NCI-H1436 treated with DMSO at 0.1 percent for 48 hours (cell line): ENCODE data around the gene CBFA2T3.

Source experiments
- DNase-seq: peaks from one replicate; lab custom pipeline; 2025; lab: John Stamatoyannopoulos, UW

CBFA2T3 gene

DNA sequence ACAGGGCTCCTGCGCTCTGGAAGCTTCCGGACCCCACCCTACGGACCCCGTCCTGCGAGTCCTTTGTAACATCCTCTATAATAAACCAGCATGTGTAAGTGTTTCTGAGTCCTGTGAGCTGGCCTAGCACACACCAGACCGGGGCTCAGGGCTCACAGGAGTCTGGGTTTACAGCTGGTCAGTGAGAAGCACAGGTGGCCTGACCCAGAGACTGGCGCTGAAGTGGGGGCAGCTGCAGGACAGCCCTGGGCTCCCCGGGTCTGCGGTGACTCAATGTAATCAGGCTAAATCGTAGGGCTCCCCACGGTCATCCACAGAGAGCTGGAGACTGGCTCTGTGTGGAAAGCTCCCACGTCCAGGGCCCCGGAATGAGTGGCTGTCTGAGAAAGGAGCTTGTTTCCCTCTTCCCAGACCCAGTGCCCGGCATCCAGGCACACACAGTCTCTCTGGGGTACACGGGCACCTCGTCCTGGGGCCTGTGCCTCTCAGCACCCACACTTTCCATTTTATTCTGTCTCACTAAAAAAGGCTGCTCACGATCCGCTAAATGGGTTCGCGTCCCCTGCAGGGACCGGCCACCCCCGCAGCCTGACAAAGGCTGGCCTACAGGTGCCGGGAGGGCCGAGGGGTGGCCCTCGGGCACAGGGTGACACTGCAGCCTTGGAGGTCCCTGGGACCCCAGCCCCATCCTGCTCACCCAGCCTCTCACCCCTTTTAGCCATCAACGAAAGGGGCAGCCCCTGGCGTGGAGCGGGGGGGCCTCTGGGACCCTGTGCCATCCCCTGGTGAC, 18.9 kb upstream of the CBFA2T3 start:
- no peak for DNase-seq

DNA sequence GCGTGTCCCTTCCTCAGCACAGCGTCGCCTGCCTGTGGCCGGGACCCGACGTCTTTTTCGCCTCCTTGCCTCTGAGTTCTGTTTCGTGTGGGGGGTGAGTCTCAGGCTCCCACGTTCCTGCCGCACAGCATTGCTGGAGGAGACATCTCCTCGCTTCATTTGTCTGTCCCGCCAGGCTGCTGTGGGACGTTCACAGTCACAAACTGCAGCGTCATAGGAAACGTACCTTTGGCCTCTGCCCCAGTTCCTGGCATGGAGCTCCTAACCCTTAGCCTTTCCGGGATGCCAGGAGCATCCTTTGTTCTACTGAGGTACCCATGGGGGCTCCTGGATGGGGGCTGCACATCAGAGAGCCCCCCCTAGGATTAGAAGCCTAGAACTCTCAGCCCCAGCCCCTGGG, 18.2 kb upstream of the CBFA2T3 start:
- no peak for DNase-seq

DNA sequence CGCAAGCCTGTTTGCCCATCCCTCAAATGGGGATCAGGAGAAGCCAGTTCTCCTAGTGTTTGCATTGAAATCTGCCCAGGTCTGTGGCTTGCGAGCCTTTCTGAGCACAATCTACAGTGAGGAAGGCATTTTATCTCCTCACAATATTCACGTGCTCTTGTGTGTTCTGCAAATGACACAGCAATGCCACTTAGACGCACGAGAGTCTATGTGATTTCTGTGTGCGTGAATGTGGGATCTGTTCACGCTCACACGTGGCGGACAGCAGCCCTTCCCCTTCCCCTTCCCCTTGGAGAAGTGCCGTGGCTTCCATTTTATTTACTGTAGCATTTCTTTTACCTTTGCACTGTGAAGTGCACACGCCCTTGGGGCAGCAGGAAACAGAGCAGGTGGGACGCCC, 17.7 kb upstream of the CBFA2T3 start:
- DNase-seq: no peak

DNA sequence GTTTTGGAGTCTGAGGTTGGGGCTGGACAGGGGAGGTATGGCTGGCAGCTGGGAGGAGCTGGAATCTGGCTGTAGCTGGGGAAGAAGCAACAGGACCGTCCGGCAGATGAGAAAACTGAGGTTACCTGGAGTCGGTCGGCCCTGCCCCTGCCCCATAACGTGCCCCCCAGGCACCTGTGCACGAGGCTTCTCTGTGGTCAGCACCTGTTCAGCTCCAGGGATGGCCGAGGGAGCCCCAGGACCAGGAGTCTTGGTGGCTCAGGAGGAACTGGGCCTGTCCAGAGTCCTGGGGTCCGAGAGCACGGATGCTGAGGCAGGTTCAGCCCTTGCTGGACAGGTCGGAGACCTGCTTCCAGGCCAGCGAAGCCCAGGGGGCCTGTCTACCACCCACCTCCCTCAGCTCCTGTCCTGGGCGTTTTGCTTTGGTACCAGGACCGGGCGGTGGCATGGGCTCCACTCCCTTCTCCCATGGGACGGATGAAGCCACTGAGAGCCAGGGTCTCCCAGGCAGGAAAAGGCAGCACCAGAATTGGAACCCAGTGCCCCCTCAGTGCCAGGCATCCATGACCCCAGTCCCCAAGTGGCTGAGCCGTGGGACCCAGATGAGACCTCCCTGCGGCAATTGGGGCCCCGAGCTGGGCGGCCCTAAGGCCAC, 17.1 kb upstream of the CBFA2T3 start:
- DNase-seq: no peak

DNA sequence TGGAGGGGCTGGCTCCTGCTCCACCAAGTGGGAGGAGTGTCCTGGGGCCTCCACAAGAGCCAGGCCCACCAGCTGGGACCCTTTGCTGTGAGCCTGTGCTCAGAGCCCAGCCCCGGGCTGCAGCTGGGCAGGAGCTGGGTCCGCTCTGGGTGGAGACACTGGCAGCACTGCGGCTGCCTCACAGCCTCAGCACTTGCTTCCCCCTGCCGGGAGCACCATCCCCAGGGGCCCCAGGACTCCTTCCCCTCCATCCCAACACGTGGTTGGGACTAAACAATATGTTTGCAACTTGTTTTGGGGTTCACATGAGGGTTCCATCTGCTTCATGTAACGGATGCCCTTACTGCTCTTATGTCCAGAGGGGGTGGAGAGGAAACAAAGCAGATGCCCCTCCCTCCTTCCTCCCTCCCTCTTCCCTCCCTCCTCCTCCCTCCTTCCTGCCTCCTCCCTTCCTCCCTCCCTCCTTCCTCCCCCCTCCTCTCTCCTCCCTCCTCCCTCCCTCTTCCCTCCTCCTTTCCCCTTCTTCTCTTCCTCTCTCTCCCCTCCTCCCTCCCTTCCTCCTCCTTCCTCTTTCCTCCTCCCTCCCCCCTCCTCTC, 16.3 kb upstream of the CBFA2T3 start:
- no peak for DNase-seq

DNA sequence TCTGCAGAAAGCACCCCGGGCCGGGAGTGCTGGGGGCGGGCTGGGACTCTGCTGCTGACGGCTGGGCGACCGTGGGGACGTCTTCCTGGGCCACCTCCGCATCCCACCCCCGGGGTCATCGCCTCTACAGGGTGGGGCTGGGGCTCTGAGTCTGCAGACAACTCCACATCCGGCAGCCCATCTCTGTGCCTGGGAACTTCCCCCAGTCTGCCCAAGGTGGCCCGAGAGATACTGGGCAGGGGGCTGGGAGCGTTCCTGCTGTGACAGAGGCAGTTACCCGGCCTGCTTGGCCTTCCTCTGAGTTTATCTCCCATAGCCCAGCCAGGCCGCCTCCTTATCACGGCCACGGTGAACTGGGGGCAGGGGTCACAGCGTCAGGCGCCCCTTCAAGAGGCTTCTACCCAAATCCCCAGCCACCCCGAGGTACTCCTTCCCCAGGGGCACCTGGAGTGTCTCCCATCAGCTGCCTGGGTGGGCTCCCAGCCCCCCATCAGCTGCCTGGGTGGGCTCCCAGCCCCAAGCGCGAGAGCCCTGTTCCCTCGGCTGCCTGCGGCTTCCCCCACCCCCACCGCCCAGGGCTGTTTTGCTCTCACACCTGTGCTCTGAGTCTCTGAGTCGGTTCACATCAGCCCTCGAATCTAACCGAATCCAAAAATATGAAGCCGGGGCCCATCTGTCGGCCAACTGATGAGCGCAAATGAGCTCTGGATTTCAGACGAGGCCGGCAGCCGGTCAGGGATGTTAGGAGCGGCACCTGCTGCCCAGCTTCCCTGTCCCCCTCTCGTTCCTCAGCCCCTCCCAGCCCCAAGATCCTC, 15.6 kb upstream of the CBFA2T3 start:
- DNase-seq: no peak

DNA sequence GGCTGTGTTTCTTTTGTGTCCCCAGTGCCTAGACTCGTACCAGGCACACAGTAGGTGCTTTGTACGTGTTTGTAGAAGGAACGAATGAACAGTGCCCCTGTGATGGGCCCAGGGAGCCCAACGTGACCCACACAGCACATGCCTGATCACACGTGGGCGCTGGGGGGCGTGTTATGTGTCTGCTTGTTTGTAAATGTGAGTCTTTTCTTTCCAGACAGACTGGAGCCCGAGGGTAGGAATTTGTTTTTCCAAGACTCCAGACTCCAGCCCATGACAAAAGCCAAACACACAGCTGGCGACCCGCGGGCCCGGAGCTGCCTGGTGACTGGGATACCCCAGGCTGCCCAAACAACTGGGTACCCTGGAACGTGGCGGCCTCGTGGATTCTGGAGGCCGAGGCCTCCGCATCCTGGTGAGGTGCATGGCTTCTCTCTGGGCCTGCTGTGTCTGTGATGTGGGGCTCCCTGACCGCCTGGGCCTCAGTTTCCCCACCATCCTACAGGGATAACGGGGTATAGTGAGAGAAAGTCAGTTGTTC, 14.9 kb upstream of the CBFA2T3 start:
- no peak for DNase-seq

DNA sequence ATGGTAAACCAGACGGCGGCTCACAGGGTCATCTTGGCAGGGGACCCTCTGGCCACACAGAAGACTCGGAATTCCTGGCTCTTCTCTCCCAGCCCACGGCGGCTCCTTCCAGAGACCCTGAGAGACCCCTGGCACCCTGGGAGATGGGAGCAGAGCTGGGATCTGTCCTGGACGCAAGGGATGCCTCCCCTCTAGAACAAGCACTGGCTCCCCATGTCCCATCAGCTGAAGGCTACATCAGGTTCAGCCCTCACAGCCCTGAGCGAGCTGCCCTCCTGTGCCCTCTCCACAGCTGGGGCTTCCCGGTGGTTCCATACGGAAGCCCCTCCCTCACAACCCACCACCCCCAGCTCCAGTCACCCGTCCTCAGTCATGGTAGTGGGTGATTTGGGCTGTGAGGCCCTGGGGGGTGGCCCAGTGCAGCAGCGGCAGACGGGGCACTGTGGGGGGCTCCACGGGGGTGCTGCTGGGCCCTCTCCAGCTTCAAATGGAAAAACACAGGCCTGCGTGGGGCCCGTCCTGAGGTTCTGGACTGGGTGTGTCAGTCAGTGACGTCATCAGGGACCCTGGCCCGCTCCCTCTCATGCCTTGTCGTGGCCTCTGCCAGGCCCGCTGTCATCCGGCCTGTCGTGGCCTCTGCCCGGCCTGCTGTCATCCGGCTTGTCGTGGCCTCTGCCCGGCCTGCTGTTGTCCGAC, 13.0 kb upstream of the CBFA2T3 start:
- DNase-seq: no peak

DNA sequence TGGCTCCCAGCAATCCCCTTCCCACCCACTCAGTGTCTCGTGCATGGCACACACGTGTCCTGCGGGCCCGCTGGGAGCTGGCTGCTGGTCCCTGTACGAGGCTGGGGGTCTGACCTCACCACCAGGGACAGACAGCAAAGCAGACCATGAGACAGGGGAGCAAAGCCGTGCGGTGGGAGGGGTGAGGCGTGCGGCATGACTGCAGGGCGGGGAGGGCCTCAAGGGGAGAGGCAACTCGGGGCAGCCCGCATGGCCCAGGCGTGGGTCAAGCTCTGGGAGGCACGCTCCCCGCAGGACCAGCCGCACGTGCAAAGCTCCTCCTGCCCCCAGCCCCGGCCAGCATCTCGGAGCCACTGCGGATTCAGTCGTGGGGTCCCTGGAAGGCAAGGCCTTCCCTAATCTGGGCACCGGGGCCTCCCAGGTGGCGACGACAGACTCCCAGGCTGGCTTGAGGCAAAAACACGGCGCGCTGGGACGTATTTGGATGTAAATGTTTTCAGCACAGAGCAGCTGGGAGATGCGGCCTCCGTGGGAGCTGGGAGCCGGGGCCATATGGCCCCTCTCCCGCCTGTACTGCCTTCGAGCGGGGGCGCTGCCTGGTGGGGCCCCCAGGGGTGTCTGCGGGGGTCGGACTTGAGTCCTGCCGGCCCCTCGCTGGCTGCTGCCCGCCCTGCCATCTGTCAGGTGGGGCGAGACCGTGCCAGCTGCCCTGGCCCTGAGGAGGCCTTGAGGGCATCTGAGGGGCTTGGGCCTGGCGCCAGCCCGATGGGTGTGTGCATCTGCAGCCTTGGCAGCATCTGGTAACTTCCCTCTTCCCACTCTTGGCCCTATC, 12.2 kb upstream of the CBFA2T3 start:
- no peak for DNase-seq

DNA sequence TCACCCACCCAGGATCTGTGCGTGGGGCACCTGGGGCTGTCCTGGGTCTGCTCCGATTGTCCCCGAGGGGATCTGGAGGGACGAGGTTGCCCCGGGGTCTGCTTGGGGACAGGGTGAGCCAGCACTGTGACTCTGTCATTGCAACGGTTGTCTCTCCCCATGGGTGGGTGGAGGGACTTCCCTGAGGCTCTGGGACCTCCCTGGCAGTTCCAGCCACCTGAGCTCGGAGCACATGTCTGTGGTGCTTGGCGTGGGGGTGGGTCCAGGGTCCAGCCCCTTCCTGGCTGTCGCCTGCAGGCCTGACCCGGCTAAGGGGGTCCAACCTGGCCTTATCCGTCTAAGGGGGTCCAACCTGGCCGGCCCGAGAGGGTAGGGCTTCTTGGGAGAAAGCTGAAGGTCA, 8.5 kb upstream of the CBFA2T3 start:
- no peak for DNase-seq

DNA sequence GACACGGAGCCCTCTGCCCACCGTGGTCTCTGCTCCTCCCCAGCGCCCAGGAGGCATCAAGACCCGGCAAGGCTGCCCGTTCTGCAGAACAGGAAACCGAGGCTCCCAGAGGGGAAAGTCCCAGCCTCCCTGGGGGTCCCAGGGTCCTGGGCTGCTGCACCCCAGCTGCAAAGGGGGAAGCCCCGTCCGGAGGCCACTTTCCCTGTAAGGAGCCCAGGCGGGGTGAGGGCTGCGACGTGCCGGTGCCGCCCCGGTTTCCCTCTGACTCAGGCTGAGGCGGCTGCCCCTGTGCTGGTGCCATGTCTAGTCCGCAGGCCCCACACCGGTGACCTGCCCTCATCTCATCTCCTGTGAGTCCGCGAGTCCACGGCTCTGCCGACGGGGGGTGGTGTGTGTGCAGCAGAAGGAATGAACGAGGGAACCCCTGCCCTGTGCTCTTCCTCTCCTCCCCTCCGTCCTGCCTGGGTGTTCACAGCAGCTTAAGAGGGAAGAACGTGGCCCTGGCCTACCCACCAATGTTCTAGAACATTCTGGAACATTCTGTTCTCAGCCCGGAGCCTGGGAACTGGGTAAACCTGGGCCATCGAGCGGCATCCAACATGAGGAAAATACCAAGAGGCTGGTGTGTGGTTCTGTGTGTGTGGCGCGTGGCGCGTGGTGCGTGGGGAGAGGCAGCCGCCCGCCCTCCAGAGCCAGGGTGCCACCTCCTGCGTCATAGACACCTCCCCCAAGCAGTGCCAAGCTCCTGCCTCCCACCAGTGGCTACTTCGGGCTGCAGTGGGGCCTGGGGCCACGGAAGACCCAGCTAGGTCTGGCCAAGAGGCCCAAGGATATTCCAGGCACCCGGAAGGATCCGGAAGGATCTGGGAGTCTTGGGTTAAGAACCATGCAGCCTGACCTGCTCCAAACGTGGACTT, 7.0 kb upstream of the CBFA2T3 start:
- no peak for DNase-seq

DNA sequence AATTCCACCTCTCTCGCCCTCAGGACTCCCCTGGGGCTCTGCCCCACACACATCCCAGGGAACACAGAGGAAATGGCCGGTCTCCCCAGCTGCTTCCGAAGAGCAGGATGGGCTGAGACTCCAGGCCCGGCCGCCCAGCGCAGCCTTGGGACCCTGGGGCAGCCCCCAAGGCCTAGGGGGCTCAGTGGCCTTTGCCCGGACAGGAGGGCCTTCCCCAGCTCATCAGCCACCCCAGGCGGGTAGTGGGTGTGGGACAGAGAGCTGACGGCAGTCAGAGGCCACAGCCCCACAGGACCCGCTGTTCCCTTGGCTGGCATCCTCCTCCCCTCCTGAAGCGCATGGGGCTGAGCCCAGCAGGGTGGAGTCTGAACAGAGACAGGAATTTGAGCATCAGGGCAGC, 6.2 kb upstream of the CBFA2T3 start:
- DNase-seq: no peak

DNA sequence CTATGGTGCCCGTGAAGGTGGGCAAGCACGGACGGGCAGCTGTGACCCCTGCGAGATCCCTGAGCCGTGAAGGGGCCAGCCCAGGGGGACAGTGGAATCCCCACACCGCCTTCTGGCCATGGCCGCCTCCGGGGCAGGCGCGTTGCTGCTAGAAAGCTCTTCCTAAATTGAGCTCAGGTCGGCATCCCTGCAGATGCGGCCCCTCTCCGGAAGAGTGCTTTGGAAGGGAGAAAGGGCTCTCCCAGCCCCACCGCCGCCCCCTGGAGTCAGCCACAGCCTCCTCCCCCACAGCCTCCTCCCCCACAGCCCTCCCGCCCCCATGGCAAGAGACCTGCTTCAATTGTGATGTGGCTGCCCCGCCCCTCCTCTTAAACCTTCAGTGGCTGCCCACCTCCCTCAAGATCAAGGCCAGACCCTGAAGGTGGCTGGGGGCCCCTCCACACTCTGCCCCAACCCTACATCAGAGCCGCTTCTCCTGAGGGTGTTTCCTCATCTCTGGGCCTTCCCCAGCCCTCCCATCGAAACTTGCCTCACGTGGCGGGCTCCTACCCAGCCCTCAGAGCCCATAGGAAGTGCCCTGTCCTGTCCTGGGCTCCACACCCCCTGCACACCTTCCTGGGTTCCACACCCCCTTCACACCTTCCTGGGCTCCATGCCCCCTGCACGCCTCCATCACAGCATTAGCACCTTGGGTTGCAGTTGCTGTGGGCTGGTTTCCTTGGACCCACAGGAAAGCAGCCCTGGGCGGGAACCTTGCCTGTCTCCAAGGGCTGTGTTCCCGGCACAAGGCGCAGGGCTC, 5.5 kb upstream of the CBFA2T3 start:
- DNase-seq: no peak

DNA sequence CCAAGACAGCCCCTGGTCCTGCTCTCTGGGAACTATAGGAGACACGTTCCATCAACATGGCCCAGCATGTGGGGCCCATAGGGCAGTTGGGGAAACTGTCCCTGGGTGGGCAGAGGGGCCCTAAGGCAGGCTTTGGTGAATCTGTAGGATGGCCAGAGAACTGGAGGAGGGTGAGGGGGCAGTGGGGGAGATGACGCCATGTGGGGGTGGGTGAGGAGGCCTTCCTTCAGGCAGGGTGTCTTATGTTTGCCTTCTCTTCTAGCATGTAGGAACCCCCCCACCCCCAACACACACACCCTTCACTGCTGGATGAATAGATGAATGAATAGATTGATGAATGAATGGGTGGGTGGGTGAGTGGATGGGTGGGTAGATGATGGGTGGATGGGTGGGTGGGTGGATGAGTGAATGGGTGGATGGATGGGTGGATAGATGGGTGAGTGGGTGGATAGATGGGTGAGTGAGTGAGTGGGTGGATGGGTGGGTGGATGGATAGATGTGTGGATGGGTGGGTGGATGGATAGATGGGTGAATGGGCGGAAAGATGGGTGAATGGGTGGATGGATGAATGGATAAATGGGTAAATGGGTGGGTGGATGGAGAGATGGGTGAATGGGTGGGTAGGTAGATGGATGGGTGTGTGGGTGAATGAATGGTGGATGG, 2.5 kb upstream of the CBFA2T3 start:
- no peak for DNase-seq

DNA sequence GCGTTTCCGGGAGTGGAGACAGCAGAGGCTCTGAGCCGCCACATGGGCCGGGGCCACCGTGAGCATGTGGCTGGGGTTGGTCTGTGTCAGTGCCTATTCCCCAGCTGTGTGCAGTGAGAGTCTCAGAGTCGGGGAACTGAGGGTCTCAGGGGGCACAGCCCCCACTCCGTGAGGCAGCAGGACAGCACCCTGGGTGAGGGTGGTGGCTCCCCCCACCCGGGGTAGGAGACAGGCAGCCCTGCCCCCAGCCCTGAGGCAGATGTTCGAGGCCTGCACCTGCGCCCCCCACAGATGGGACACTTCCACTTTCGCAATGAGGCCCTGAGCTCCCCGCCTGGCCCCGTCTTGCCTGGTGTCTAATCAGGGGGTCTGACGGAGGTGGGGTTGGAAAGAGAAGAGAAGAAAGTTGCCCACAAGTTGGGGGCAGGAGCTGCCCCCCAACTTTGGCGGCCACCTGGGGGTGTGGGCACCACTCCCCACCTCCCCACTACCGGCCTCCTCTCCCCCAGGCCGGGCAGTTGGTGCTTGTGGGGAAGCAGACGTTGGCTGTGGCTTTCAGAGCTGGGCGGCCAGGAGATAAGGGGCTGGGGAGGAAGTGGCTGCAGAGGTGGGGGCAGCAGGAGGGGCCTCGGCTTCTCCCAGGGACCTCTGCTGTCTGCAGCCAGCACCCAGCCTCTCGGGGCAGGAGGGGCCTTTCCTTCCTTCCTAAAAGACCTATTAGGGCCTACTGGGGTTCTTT, 1.8 kb upstream of the CBFA2T3 start:
- DNase-seq: no peak

DNA sequence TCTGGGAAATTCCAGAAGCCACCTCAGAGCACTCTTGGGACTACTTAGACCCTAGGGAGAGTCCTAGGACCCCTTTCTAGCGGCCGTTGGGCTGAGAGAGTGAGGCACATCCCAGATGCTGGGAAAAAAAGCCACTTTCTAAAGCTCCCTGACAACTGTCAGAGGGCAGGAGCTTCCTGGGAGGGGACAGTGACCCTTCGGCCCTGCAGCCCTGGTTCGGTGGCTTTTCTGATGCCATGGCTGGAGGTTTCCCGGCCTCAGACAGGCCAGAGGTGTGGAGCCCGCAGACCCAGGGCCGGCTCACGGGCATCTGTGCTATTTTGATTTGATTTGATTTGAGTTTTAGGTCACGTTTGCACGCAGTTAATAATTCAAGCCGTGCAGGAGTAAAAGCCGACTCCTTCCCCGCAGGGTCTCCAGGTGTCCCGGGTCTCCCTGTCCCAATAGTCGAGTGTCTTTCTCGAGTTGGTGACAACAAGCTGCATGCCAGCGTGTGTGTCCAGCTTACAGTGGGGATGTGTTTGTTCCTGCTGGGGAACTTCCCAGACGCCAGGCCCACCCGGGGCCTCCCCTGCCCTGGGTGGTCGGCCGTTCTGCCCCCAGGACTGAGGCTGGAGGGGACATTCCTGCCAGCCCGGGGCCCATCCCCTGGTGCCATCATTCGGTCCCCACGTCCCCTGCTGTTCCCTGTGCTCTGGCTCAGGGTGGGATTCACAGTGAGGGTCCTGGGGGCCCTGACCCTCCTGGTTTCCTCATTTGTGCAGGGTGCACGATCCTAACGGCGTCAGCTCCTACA, 1.0 kb upstream of the CBFA2T3 start:
- no peak for DNase-seq
